Neural cell (in vitro differentiated cells): Measurements from ENCODE around the gene RNF169. TPM values are rescaled to one million over a fixed set of nuclear protein-coding genes. Genes with fewer than 3 reads are reported as not detected.

Source experiments
- H2AFZ ChIP-seq: fragments of 200-600, 300-800 bp; sonication (generic), shearing (Covaris generic); 2 replicates; pipeline ENCODE4 v1.6.0; 2014; ENCODE audit warnings: low read depth, mild to moderate bottlenecking, antibody characterized with exemption, low read length, moderate library complexity
- H3F3A ChIP-seq: fragments of 200-600 bp; shearing (Covaris generic); 2 replicates; pipeline ENCODE4 v1.6.1; 2016; ENCODE audit warnings: mild to moderate bottlenecking, moderate library complexity, mixed read lengths, antibody characterized with exemption, low read length; ENCODE audit not compliant: insufficient read depth, poor library complexity, severe bottlenecking
- H3K27ac ChIP-seq: fragments of 200-600, 300-800 bp; sonication (generic), shearing (Covaris generic); 2 replicates; pipeline ENCODE4 v1.5.1; 2014; ENCODE audit warnings: mild to moderate bottlenecking, low read length, moderate library complexity
- H3K27me3 ChIP-seq: fragments of 300-800, 200-600 bp; sonication (generic), shearing (Covaris generic); 2 replicates; pipeline ENCODE4 v1.6.0; 2014; ENCODE audit warnings: mild to moderate bottlenecking, low read depth, low read length, moderate library complexity; ENCODE audit not compliant: insufficient read depth
- H3K36me3 ChIP-seq: fragments of 300-800, 200-600 bp; sonication (generic), shearing (Covaris generic); 2 replicates; pipeline ENCODE4 v1.5.1; 2014; ENCODE audit warnings: mild to moderate bottlenecking, antibody characterized with exemption, low read length, moderate library complexity; ENCODE audit not compliant: insufficient read depth
- H3K4me2 ChIP-seq: fragments of 300-800, 200-600 bp; sonication (generic), shearing (Covaris generic); 2 replicates; pipeline ENCODE4 v1.6.0; 2014; ENCODE audit warnings: mild to moderate bottlenecking, low read length
- H3K4me3 ChIP-seq: fragments of 300-800, 200-600 bp; sonication (generic), shearing (Covaris generic); 2 replicates; pipeline ENCODE4 v1.5.1; 2014; ENCODE audit warnings: mild to moderate bottlenecking, low read length, moderate library complexity
- H3K79me2 ChIP-seq: fragments of 200-600 bp; shearing (Covaris generic); replicated peaks from 2 replicates; pipeline ENCODE4 v1.6.0; 2014; ENCODE audit warnings: mild to moderate bottlenecking, low read length, moderate library complexity; ENCODE audit not compliant: insufficient read depth
- H3K9ac ChIP-seq: fragments of 300-800, 200-600 bp; sonication (generic), shearing (Covaris generic); 2 replicates; pipeline ENCODE4 v1.6.1; 2016; ENCODE audit warnings: mild to moderate bottlenecking, low read length, mixed read lengths
- H3K9me2 ChIP-seq: fragments of 200-600 bp; shearing (Covaris generic); 2 replicates; pipeline ENCODE4 v1.6.1; 2016; ENCODE audit warnings: mild to moderate bottlenecking, low read length, mixed read lengths; ENCODE audit not compliant: insufficient read depth
- H3K9me3 ChIP-seq: fragments of 200-600, 300-800 bp; sonication (generic), shearing (Covaris generic); 2 replicates; pipeline ENCODE4 v1.6.1; 2016; ENCODE audit warnings: mild to moderate bottlenecking, mixed run types, low read length, moderate library complexity, mixed read lengths
- H4K20me1 ChIP-seq: fragments of 200-600 bp; shearing (Covaris generic); 2 replicates; pipeline ENCODE4 v1.6.1; 2016; ENCODE audit warnings: mild to moderate bottlenecking, mixed run types; ENCODE audit not compliant: insufficient read depth
- CTCF ChIP-seq: fragments of 450-650 bp; IDR thresholded peaks from 2 replicates; pipeline ENCODE4 v1.5.1; 2014; ENCODE audit warnings: antibody characterized with exemption, mild to moderate bottlenecking, moderate library complexity; ENCODE audit not compliant: poor library complexity, severe bottlenecking
- EP300 ChIP-seq: fragments of 450-650 bp; conservative IDR thresholded peaks from 2 replicates; pipeline ENCODE4 v1.6.1; 2014; ENCODE audit warnings: antibody characterized with exemption, mild to moderate bottlenecking, moderate library complexity; ENCODE audit not compliant: poor library complexity, severe bottlenecking
- EZH2 ChIP-seq: fragments of 200-600, 300-800 bp; shearing (Covaris generic), sonication (generic); IDR thresholded peaks from 2 replicates; pipeline ENCODE4 v1.6.1; 2014; ENCODE audit warnings: antibody characterized with exemption, low read length, borderline replicate concordance, mild to moderate bottlenecking; ENCODE audit not compliant: insufficient read depth, poor library complexity, severe bottlenecking
- MXI1 ChIP-seq: fragments of 450-650 bp; conservative IDR thresholded peaks from 2 replicates; pipeline ENCODE4 v1.6.1; 2014; ENCODE audit warnings: antibody characterized with exemption, mild to moderate bottlenecking; ENCODE audit not compliant: poor library complexity, severe bottlenecking
- POLR2AphosphoS5 ChIP-seq: IDR thresholded peaks from 2 replicates; pipeline ENCODE4 v1.6.1; 2012
- RAD21 ChIP-seq: fragments of 450-650 bp; conservative IDR thresholded peaks from 2 replicates; pipeline ENCODE4 v1.6.1; 2014; ENCODE audit warnings: antibody characterized with exemption, mild to moderate bottlenecking, moderate library complexity
- REST ChIP-seq: IDR thresholded peaks from 2 replicates; pipeline ENCODE4 v1.6.1; 2012; ENCODE audit warnings: borderline replicate concordance
- SMC3 ChIP-seq: fragments of 450-650 bp; conservative IDR thresholded peaks from 2 replicates; pipeline ENCODE4 v1.6.1; 2014; ENCODE audit warnings: antibody characterized with exemption, mild to moderate bottlenecking, moderate library complexity; ENCODE audit not compliant: poor library complexity
- TAF1 ChIP-seq: IDR thresholded peaks from 2 replicates; pipeline ENCODE4 v1.6.1; 2012; ENCODE audit warnings: low read depth
- polyA plus RNA-seq: library from polyadenylated mRNA; depleted of rRNA; stranded (reverse); fragments of >200 nt; gene quantifications from 2 replicates; pipeline ENCODE4 v1.2.3, GENCODE V29; 2014

Gene RNF169
- polyA plus RNA-seq, 1 donor from 2014 or later, result 10.6 TPM

- TF ChIP-seq EZH2, result no peak
- no peak for TF ChIP-seq EP300
- TF ChIP-seq RAD21, result no peak
- no peak for TF ChIP-seq MXI1
- TF ChIP-seq CTCF, result no peak
- no peak for TF ChIP-seq REST
- TF ChIP-seq SMC3, result no peak
- TF ChIP-seq TAF1, result no peak
- no peak for TF ChIP-seq POLR2AphosphoS5
- H3K27ac ChIP-seq, result no peak overlapping the region
- H3K9me2 ChIP-seq, result no peaks in the 10 kb centered on the region
- H3K4me2 ChIP-seq, result no peak overlapping the region
- peaks cover 9% of the 10 kb centered on the region for H3K36me3 ChIP-seq
- no peaks in the 10 kb centered on the region for H3K79me2 ChIP-seq
- H4K20me1 ChIP-seq, result no peaks in the 10 kb centered on the region
- no peak overlapping the region for H3K4me3 ChIP-seq
- H3K9ac ChIP-seq, result no peak overlapping the region
- no peaks in the 10 kb centered on the region for H3F3A ChIP-seq
- H3K9me3 ChIP-seq, result no peaks in the 10 kb centered on the region
- no peaks in the 10 kb centered on the region for H3K27me3 ChIP-seq
- no peak overlapping the region for H2AFZ ChIP-seq
Measured at GRCh38 chr11:74845978-74846517, 97.4 kb downstream of the RNF169 start.

- peaks cover 9% of the 10 kb centered on the region for H3K36me3 ChIP-seq
- H3K79me2 ChIP-seq, result no peaks in the 10 kb centered on the region
- H3K4me3 ChIP-seq, result no peak overlapping the region
- H3F3A ChIP-seq, result no peaks in the 10 kb centered on the region
- no peak overlapping the region for H3K4me2 ChIP-seq
- no peaks in the 10 kb centered on the region for H3K9me3 ChIP-seq
- H3K27me3 ChIP-seq, result no peaks in the 10 kb centered on the region
- H3K9ac ChIP-seq, result no peak overlapping the region
- no peak overlapping the region for H3K27ac ChIP-seq
- no peak overlapping the region for H2AFZ ChIP-seq
- TF ChIP-seq SMC3, result no peak
- H3K9me2 ChIP-seq, result no peaks in the 10 kb centered on the region
- no peaks in the 10 kb centered on the region for H4K20me1 ChIP-seq
Measured at GRCh38 chr11:74846770-74847169, 98.1 kb downstream of the RNF169 start.

- Histone ChIP-seq H3F3A (no peaks in the 10 kb centered on the region), H2AFZ (no peak overlapping the region), H3K27ac (no peak overlapping the region), H3K4me3 (no peak overlapping the region), H3K9ac (no peak overlapping the region), H3K9me3 (no peaks in the 10 kb centered on the region), H3K36me3 (peaks cover 4% of the 10 kb centered on the region), H3K79me2 (no peaks in the 10 kb centered on the region), H4K20me1 (no peaks in the 10 kb centered on the region), H3K4me2 (no peak overlapping the region), H3K27me3 (no peaks in the 10 kb centered on the region), H3K9me2 (no peaks in the 10 kb centered on the region)
- TF ChIP-seq SMC3, result no peak
- TF ChIP-seq TAF1, result no peak
- TF ChIP-seq RAD21, result no peak
- TF ChIP-seq MXI1, result no peak
- no peak for TF ChIP-seq REST
- TF ChIP-seq EP300, result no peak
- TF ChIP-seq EZH2, result no peak
- no peak for TF ChIP-seq CTCF
- TF ChIP-seq POLR2AphosphoS5, result no peak
Measured at GRCh38 chr11:74847395-74847794, 98.7 kb downstream of the RNF169 start.
